Fibroblast of mammary gland (primary cell): ENCODE data around the gene APP.

Source experiments
- DNase-seq: peaks from one replicate; pipeline ENCODE4 v3.0.0-alpha.2; 2010; ENCODE audit warnings: low read depth
- H3K4me3 ChIP-seq: 2 replicates; pipeline ENCODE4 v1.5.1; 2011; ENCODE audit warnings: low read depth, mild to moderate bottlenecking, low read length, moderate library complexity; ENCODE audit not compliant: control insufficient read depth
- TF ChIP-seq, protein P1 (sequence below): conservative IDR thresholded peaks from 2 replicates; pipeline ENCODE4 v1.5.1; 2011; ENCODE audit warnings: low read depth, low read length, inconsistent platforms; ENCODE audit not compliant: control insufficient read depth, insufficient read depth

APP gene

DNA sequence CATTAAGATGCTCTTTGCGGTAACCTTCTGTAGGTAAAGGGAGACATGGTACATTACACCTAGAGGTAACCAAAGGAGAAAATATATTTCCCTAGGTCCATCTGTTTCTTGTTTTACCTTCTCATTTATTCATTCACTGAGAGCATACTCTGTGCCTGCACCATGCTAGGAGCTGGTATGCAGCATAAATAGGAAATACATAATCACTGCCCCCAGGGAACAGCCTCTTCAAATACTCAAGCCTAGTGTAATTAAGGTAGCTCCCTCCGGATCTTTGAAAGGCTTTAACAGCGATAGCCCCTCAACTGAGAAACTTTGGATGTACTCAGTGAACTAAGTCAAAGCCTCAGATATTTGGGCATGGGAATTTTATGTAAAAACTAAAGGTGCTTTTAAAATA, 312.2 kb downstream of the APP start:
- DNase-seq, result no peak
- no peak overlapping the region for H3K4me3 ChIP-seq
- TF ChIP-seq, protein P1, sequence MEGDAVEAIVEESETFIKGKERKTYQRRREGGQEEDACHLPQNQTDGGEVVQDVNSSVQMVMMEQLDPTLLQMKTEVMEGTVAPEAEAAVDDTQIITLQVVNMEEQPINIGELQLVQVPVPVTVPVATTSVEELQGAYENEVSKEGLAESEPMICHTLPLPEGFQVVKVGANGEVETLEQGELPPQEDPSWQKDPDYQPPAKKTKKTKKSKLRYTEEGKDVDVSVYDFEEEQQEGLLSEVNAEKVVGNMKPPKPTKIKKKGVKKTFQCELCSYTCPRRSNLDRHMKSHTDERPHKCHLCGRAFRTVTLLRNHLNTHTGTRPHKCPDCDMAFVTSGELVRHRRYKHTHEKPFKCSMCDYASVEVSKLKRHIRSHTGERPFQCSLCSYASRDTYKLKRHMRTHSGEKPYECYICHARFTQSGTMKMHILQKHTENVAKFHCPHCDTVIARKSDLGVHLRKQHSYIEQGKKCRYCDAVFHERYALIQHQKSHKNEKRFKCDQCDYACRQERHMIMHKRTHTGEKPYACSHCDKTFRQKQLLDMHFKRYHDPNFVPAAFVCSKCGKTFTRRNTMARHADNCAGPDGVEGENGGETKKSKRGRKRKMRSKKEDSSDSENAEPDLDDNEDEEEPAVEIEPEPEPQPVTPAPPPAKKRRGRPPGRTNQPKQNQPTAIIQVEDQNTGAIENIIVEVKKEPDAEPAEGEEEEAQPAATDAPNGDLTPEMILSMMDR, result no peak

DNA sequence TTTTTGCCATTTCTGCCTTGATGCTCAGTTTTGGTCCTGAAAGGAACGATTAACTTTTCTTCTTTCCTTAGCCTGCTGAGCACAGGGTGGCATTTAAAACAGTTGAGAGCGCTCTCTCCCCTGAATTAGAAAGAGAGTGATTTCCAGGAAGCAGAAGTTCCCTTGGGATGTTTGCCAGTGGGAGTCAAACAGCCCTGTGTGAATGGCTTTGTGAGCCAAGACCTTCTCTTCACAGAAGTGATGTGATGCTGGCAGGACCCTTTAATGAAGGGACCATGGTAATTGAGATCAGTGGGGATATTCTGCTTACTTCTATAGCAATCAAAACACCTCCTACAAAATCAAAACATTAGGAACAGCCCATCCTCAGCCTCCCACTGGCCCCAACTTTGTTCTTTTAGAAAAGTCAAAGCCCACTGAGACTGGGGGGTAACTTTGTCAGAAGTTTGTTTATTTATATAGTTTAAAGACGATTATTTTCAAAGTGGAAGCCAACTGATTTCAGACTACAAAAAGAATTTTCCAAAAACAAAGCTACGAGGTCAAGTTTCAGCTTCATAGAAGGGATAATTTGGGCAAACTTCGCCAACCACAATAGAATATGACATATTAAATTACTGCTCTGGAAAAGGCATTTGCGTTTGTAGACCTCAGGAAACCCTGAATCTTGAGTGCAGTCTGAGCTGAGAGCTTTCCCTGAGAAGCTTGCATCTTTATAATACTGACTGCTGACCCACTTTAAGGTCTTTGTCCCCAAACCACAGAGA, 313.1 kb downstream of the APP start:
- DNase-seq, result no peak
- no peak overlapping the region for H3K4me3 ChIP-seq
- TF ChIP-seq, protein P1, result no peak

DNA sequence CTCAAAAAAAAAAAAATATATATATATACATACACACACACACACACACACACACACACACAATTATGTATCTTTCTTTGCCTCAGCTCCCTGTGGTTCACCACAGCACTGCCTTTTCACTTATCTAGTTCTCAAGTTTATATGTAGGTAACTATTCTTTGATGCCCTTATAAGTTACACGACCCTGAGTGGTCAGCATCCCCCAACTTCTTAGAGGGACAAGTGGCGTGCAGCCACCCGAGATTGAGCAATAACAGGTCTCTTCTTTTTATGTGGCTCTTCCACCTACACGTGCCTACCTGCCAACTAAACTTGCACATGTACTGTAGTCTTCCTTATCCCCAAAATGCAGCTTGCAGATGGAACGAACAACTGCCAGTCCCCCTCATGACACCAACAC, 315.0 kb downstream of the APP start:
- H3K4me3 ChIP-seq, result no peak overlapping the region
- TF ChIP-seq, protein P1, result no peak
- no peak for DNase-seq

- DNase-seq, result no peak
Observed at GRCh38 chr21:25850126-25850842, 320.3 kb downstream of the APP start.

GRCh38 chr21:25848309-25848708, 322.3 kb downstream of the APP start:
- no peak overlapping the region for H3K4me3 ChIP-seq
- TF ChIP-seq, protein P1, result no peak
- no peak for DNase-seq

More at GRCh38 chr21:25850126-25850842, 320.3 kb downstream of the APP start:
- H3K4me3 ChIP-seq, result no peak overlapping the region
- TF ChIP-seq, protein P1, result no peak

DNA sequence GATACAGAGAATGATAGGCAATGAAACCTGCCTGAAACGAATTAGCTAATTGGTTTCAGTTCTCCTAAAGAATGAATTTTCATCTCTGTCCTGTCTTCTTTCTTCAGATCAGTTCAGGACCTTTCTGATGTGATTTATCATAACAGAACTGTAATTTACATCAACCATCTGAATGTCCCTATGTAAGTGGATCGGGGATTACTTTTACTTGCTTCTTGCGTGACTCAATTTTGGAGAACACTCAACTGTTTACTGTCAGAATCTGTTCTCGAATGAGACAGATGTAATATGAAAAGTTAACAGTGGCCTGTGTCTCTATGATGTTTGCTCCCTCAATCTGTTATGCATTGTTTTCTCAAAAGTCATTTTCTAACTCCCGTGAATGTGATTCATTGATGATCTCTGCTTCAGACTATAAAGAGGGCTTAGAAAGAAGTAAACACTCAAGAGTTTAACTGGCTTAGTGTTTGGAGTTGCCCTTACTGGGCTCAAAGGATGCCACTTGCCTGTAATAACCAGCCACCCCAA, 324.8 kb downstream of the APP start:
- TF ChIP-seq, protein P1, result no peak
- no peak for DNase-seq
- H3K4me3 ChIP-seq, result no peak overlapping the region
